GM19023 (cell line): ENCODE measurements around the gene CASKIN1.
"Not testable (repeated sequence)": the region's sequence is repeated elsewhere in the genome, so short reads cannot be mapped to it uniquely, and the experiment has no call there.

Experiments used
- ATAC-seq: cut with Tn5 transposase; IDR thresholded peaks from one replicate; pipeline ENCODE4 v1.9.1; 2021; ENCODE audit warnings: mild to moderate bottlenecking, moderate library complexity; ENCODE audit not compliant: unreplicated experiment

CASKIN1 gene

DNA sequence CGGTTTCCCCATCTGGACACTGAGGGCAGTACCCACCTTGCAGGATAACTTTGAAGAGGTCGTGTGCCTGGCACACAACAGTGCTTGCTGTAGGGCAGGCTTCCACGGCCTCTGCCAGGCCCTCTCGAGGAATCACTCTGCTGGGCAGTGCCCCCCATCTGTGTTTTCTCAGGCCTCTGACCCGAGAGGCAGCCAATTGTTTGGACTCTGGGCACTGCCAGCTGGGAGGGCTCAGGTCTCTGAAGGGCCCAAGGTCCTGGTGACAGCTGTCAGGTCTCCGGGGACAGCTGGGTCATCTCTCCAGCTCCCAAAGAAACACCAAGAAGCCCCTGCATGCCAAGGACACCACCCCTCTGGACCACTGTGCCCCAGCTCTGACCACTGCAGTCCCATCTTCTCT, 49.0 kb downstream of the CASKIN1 start:
- no peak for ATAC-seq

DNA sequence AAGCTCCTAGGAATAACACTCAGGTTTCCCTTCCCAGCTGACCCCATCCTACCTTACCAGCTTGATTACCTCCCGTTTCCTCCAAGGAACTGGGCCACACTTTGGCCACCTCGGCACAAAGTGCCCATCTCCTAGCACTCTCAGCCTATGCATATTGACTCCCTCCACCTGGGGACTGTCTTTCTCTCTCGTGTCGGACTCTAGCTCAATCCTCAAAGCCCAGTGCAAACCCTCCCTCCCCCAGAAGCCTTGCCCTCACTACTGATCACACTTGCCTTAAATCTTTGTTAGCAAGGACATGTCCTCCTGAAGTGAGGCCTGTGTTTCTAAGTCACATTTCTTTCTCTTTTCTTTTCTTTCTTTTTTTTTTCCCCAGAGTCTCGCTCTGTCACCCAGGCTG, 50.6 kb downstream of the CASKIN1 start:
- no peak for ATAC-seq

DNA sequence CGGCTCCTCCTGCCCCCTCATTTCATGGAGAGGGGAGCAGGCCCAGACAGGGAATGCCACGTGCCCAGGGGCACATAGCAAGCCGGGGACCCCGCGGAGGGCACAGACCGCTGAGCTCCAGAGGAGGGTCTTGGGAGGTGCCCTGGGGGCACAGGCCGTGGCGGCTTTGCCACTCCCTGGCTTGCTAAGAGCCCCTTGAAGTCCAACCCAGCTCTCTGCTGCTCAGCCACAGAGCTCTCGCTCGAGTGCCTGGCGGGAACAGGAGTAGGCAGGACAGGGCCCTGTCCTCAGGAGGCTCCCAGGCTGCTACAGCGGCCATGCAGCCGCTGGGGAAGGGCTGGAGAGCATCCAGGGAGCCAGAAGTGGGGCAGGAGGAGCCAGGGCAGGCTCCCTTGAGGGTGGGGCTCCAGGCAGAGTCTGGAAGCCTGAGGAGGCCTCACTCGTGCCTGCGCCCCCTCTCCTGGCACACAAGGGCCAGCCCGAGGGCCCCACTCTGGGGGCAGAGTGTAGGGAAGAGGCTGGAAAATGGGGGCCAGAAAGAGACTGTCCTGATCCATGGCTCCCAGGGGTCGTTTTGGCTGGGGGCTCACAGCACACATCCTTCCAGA, 52.4 kb downstream of the CASKIN1 start:
- ATAC-seq, result no peak

GRCh38 chr16:2142942-2143877, 53.2 kb downstream of the CASKIN1 start:
- ATAC-seq, result no peak

- ATAC-seq, result not testable (repeated sequence)
Measured at GRCh38 chr16:2135770-2136490, 60.5 kb downstream of the CASKIN1 start, which contains the start of gene PKD1. Gene PKD1, minus strand, starts transcription at chr16:2135898. Its CDS starts 209 bp downstream, at chr16:2135689.

GRCh38 chr16:2135071-2135470, 61.3 kb downstream of the CASKIN1 start:
- not testable (repeated sequence) for ATAC-seq

GRCh38 chr16:2133797-2134196, 62.6 kb downstream of the CASKIN1 start:
- ATAC-seq, result not testable (repeated sequence)

GRCh38 chr16:2129890-2130447, 66.4 kb downstream of the CASKIN1 start:
- ATAC-seq, result not testable (repeated sequence)

DNA sequence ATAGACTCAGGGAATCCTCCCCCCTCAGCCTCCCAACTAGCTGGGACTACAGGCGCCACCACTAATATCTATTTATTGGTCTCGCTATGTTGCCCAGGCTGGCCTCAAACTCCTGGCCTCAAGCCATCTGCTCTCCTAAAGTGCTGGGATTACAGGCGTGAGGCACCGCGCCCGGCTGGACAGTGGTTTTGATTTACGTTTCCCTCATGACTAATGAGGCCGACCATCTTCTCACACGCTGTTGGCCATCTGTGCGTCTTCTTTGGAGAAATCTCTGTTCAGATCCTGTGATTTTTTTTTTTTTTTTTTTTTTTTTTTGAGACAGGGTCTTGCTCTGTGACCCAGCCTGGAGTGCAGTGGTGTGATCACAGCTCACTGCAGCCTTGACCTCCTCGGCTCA, 67.2 kb downstream of the CASKIN1 start:
- ATAC-seq, result not testable (repeated sequence)

DNA sequence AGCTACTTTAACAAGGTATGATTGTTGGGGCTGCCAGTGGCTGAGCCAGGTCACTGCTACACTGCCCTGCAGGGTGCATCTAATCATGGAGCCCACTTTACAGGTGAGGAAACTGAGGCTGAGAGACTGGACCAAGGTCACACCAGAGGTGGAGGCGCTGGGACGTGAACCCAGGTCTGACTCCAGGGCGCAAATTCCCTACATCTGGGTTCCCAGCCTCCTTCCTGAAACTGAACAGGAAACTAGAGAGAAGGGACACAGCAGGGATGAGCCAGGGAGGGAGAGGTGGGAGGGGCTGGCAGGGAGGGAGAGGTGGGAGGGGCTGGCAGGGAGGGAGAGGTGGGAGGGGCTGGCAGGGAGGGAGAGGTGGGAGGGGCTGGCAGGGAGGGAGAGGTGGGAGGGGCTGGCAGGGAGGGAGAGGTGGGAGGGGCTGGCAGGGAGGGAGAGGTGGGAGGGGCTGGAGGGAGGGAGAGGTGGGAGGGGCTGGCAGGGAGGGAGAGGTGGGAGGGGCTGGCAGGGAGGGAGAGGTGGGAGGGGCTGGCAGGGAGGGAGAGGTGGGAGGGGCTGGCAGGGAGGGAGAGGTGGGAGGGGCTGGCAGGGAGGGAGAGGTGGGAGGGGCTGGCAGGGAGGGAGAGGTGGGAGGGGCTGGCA, 68.7 kb downstream of the CASKIN1 start:
- ATAC-seq, result not testable (repeated sequence)
